ENCODE data around the gene PRDM2.
"Not testable (repeated sequence)": the region's sequence is repeated elsewhere in the genome, so short reads cannot be mapped to it uniquely, and the experiment has no call there.

PRDM2 gene

DNA sequence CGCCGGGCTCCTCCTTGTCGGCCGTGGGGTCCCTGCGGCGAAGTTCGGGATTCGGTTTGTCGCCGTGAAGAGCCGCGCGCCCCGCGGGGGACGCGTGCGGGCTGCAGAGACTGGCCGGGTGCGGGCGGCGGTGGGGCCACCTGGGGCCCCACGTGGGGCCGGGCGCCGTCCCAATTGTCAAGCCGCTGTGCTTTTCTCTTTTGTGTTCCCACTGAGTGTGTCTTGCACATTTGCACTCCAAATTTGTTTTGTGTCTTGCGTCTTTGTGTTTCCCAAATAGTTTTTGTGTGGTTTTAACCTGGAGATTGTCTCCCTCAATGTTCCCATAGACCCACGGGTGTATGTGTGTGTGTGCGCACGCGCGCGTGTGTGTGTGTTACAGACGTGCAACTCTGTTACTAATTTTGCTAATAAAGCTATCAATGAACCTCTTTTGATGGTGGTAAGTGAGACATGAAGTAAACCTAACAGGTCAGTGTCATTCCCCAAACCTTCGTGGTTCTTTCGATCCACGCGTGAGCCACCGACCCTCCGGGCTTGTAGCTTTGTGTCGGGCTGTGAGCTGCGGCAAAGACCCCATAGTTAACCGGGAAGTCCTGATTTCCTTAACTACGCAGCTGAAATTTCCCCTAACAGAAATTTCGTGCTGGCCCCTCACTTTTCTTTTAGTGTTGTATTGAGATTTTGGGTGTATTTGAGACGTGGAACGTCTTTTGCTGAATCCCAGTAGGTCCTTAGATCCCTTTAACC, 708 bp downstream of the PRDM2 start:
- DNase-seq (ENCODE audit: low read depth in 2 of 2, low spot score in 1 of 2), result peak; percentile 6 to 23

DNA sequence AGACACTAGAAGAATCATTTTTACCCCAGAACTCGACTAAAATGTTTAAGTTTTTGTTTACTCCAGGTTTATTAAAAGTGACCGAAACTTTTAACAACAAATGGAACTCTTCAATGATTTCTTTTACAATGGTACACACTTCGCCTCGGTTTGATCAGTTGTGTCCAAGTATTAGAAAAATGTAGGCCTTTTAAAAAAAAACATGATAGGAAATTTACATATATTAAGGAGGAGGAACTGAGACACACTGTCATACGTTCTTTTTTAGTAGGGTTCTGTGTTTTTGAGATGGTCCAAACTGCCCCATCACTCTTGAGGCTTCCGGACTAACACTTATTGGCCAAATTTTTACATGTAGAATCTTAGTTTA, 1.3 kb downstream of the PRDM2 start:
- no peak for DNase-seq (ENCODE audit: low read depth in 2 of 2, low spot score in 1 of 2)

GRCh38 chr1:13702425-13703127, 2.6 kb downstream of the PRDM2 start:
- DNase-seq (ENCODE audit: low read depth in 2 of 2, low spot score in 1 of 2), result peak; percentile 6 to 37

GRCh38 chr1:13703128-13703513, 3.1 kb downstream of the PRDM2 start:
- no peak for DNase-seq (ENCODE audit: low read depth in 2 of 2, low spot score in 1 of 2)

DNA sequence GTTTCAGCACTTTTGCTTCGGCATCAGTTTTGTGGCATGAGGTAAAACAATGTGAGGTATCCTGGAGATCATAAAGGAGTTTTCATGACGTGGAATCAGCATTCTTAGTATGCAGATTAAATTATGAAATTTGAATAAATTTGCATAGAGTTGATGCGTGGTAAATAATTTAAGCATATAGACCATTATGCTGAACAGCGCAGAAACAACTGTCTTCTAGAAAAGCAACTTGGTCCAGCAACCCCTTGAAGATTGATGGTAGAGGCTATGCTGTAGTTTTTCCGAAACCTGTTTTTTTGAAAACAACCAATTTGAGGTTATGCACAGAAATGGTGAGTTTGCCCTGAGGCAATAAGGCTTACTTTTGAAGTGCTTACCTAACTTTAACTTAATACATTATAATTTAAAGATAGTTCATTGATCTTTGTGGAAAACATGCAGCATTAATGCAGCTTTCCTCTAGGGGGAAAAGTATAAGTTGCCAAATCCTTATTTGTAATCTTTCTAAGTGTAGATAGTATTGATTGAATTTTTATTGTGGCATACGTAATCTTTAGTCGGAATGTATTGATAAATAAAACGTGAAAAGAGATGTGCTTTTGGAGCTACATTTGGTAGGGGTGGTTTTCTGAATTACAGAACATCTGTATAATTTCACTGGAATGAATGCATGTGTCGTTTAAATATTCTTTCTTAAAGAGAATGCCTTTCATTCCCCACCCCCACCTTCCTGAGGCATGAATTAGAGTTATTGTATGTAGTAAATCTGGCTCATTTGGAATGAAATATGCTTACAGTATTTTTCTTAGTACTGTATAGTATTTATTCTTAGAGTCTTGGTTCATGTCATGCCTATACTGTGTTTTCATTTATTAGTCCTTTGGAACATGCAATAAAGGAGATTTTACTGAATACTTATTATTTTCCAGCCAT, 3.8 kb downstream of the PRDM2 start:
- no peak for DNase-seq (ENCODE audit: low read depth in 2 of 2, low spot score in 1 of 2)

GRCh38 chr1:13706046-13706445, 6.1 kb downstream of the PRDM2 start:
- DNase-seq (ENCODE audit: low read depth in 2 of 2, low spot score in 1 of 2), result no peak

GRCh38 chr1:13707164-13707563, 7.2 kb downstream of the PRDM2 start:
- DNase-seq (ENCODE audit: low read depth in 2 of 2, low spot score in 1 of 2), result no peak

- no peak for DNase-seq (ENCODE audit: low read depth in 2 of 2, low spot score in 1 of 2)
Observed at GRCh38 chr1:13708380-13708982, 8.5 kb downstream of the PRDM2 start.

DNA sequence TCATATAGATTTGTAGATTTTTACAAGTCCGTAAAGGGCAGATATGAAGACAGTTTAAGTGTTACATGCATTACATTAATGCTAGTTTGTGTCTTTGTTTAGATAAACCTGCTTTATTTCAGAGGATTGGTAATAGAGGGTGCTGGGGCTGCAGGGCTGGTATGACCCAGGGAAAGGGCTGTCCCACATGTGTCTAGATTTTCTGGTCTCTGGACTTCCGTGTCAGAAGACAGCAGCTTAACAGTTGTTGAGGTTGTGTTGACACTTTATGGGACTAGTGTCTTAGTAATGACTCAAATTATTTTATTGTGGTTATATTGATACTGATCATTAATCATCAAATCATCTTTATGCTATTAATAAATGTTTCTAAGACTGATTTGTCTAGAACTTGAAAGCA, 10.1 kb downstream of the PRDM2 start:
- DNase-seq (ENCODE audit: low read depth in 2 of 2, low spot score in 1 of 2), result no peak

DNA sequence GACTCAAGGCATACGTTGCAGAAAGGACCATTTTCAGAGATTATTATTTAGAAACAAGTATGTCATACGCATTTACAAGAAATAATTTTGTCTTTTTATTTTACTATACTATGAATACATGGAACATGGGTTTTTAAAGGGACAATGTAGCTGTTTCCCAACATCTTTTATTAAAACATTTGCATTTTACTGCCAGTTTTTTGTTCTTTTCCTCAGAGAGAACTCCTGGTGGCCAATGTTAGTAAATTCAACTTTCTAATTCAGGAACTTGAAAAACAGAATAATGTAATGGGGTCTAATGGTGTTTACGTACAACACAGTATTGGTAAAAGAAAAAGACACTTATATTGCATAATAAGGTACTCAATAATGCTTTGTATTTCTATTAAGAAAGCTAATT, 14.9 kb downstream of the PRDM2 start:
- no peak for DNase-seq (ENCODE audit: low read depth in 2 of 2, low spot score in 1 of 2)

- DNase-seq (ENCODE audit: low read depth in 2 of 2, low spot score in 1 of 2), result not testable (repeated sequence)
Observed at GRCh38 chr1:13715616-13716287, 15.8 kb downstream of the PRDM2 start.

GRCh38 chr1:13722808-13723360, 22.9 kb downstream of the PRDM2 start:
- no peak for DNase-seq (ENCODE audit: low read depth in 2 of 2, low spot score in 1 of 2)

- DNase-seq (ENCODE audit: low read depth in 2 of 2, low spot score in 1 of 2), result no peak
Observed at GRCh38 chr1:13723810-13724209, 23.8 kb downstream of the PRDM2 start.

- DNase-seq (ENCODE audit: low read depth in 2 of 2, low spot score in 1 of 2), result no peak
Observed at GRCh38 chr1:13725714-13726175, 25.8 kb downstream of the PRDM2 start.

DNA sequence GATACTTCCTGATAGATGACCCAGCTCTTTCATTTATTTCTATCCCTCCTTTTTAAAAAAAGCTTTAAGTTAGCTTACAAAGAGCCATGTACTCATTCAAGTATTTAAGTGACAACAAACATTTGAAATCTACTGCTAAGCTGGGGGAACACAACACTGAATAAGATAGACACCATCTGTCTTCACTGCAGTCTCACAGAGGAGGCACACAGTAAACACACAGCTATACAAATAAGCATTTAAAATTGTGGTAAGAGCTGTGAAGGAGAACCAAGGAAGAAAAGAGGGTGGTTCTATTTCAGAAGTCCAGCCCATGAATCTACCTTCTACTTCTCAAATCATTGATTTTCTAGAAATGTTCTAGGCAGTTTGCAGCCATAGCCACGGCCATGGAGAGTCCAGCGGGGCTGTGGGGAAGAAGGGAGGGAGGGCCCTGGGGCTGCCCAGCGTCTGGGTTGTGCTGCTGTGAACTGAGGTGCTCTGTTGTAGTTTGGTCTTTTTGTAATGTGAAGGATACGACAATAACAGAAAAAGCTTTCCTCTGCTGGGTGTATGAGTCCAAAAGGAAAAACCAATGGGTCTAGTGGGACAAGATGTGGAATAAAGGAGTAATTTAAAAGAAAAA, 28.2 kb downstream of the PRDM2 start:
- DNase-seq (ENCODE audit: low read depth in 2 of 2, low spot score in 1 of 2), result no peak

DNA sequence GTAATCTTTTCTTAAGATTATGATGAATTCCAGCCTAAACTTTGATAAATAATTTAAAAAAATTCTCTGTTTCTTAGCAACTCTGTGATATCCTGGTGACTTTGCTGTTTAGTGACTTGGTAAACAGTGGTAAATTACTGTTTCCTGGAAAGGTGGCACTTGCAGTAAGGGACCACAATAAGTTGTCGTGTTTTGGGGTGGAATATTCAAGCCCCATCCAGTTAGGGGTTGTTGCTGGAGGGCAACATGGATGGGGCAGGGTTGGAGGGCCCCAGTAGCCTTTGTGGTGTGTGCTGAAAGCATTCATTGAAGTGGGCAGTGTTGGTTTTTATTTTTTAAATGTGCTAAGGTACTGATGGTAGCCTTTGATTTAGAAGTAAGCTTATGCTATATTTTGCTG, 30.3 kb downstream of the PRDM2 start:
- no peak for DNase-seq (ENCODE audit: low read depth in 2 of 2, low spot score in 1 of 2)

- DNase-seq (ENCODE audit: low read depth in 2 of 2, low spot score in 1 of 2), result peak; percentile 42 to 55
Observed at GRCh38 chr1:13730751-13731482, 30.9 kb downstream of the PRDM2 start.

DNA sequence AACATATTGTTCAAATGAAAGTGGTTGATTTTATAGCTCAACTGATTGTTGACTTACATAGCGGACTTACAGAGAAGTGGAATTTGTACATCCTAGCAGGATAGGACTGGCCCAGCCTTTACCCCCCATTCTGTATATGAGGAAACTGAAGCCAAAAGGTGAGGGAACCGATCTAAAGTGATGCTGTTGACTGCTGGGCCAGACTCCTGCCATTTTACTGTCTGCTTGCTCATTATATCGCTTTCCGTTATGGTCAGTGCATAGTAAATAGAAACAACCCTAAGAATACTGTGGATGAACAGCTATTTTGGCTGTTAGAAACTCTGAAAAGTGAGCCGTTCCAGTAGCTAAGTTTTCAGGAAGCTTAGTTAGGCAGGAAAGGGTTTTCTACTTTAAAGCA, 31.9 kb downstream of the PRDM2 start:
- DNase-seq (ENCODE audit: low read depth in 2 of 2, low spot score in 1 of 2), result no peak

DNA sequence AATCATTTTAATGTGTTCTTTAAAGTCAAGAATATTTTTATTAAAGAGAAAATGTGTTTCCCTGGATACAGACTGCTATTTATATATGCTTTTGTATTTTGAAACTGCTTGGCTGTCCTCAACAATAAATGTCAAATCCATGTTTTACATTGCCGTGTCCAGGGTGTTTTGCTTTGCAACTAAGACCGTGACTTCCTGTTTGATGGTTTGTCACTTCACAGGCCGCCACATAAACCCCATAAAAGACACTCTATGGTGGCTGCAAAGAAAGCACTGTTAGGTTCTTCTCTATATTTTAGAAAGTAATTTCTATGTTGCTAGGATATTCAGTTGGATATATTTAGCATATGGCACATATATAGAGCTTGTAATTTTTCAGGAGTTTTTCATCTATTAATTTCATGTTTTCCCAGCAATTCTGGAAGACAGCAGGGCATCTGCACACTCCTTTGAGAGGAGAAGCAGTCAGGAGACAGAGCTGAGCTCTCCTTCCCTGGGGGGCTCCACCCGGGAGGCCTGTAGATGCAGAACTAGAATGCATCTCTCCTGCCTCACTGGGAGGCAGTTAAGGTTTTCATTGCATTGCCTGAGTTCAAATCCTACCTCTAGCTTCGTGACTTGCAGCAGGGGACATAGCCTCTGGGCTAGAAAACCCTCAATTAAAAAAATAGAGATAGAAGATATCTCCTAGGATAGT, 33.1 kb downstream of the PRDM2 start:
- DNase-seq (ENCODE audit: low read depth in 2 of 2, low spot score in 1 of 2), result no peak
